MCF 10A (cell line): ENCODE measurements around the gene SP6. TPM values are rescaled to one million over a fixed set of nuclear protein-coding genes. Genes with fewer than 3 reads are reported as not detected.

Source experiments
- BruUV-seq: library from RNA; stranded (reverse); fragments of 400-500 nt; replicated peaks from 2 replicates; lab custom pipeline; 2021; lab: Mats Ljungman, UMichigan
- CTCF ChIA-PET: fragments of 300-600 bp; sonication (Branson Sonifier 250); formaldehyde crosslinking; extraction: SDS; loops from one replicate; lab custom pipeline; 2021; ENCODE audit warnings: antibody characterized with exemption, inconsistent platforms; lab: Yijun Ruan, JAX
- POLR2A ChIA-PET: fragments of 300-600, 350-650 bp; sonication (Branson Sonifier 250); formaldehyde crosslinking; extraction: SDS; loops from one replicate; lab custom pipeline; 2020; ENCODE audit warnings: antibody characterized with exemption, inconsistent platforms; lab: Yijun Ruan, JAX
- DNase-seq: peaks from one replicate; pipeline ENCODE4 v3.0.0-alpha.2; 2018; ENCODE audit not compliant: unreplicated experiment
- H3K27ac Mint-ChIP-seq: one replicate; pipeline ENCODE4 v1.8.0; 2022; ENCODE audit warnings: mild to moderate bottlenecking, low read depth, mixed read lengths; ENCODE audit not compliant: unreplicated experiment
- H3K27me3 Mint-ChIP-seq: one replicate; pipeline ENCODE4 v1.8.0; 2022; ENCODE audit warnings: mixed read lengths; ENCODE audit not compliant: insufficient read depth, unreplicated experiment
- H3K36me3 Mint-ChIP-seq: one replicate; pipeline ENCODE4 v1.8.0; 2022; ENCODE audit warnings: mild to moderate bottlenecking, moderate library complexity, mixed read lengths; ENCODE audit not compliant: insufficient read depth, unreplicated experiment
- H3K4me1 Mint-ChIP-seq: one replicate; pipeline ENCODE4 v1.8.0; 2022; ENCODE audit warnings: mixed read lengths; ENCODE audit not compliant: insufficient read depth, unreplicated experiment
- H3K4me3 Mint-ChIP-seq: one replicate; pipeline ENCODE4 v1.8.0; 2022; ENCODE audit warnings: mild to moderate bottlenecking, moderate library complexity, mixed read lengths; ENCODE audit not compliant: unreplicated experiment
- H3K9me3 Mint-ChIP-seq: one replicate; pipeline ENCODE4 v1.8.0; 2022; ENCODE audit warnings: mixed read lengths; ENCODE audit not compliant: unreplicated experiment
- intact Hi-C: fragments of 100-400 bp; cut with micrococcal nuclease; formaldehyde crosslinking; loops from 2 replicates; pipeline ENCODE4 v1.14.1; 2022
- total RNA-seq: library from RNA; stranded (reverse); gene quantifications from 2 replicates; pipeline ENCODE4 v1.2.3, GENCODE V29; 2022
- TF ChIP-seq, protein P1 (sequence below): fragments of 200-600 bp; IDR thresholded peaks from one replicate; pipeline ENCODE4 v1.8.0; 2022; ENCODE audit warnings: antibody characterized with exemption, mild to moderate bottlenecking; ENCODE audit not compliant: unreplicated experiment

SP6 gene
- total RNA-seq, 1 experiment from 2014 or later: 1.5 TPM

DNA sequence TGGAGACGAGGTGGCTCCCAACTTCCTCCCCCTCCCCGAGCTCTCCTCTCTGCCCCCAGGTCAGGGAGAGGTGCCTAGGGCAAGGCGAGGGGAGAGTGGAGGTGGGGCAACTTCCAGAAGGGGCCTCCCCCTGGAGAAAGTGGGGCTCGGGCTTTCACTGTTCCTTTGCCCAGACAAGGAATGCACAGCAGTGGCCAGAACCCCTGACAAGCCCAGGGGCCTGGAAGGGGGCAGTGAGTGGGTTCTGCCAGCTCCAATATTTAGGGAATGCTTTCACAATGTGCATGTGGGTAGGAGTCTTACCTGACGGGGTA, 33.4 kb upstream of the SP6 start:
- Mint-ChIP-seq H3K27me3 (peaks cover 1% of the 10 kb centered on the region), H3K36me3 (no peaks in the 10 kb centered on the region), H3K4me1 (no peaks in the 10 kb centered on the region), H3K27ac (no peak overlapping the region), H3K9me3 (no peaks in the 10 kb centered on the region), H3K4me3 (no peak overlapping the region)
- TF ChIP-seq, protein P1, sequence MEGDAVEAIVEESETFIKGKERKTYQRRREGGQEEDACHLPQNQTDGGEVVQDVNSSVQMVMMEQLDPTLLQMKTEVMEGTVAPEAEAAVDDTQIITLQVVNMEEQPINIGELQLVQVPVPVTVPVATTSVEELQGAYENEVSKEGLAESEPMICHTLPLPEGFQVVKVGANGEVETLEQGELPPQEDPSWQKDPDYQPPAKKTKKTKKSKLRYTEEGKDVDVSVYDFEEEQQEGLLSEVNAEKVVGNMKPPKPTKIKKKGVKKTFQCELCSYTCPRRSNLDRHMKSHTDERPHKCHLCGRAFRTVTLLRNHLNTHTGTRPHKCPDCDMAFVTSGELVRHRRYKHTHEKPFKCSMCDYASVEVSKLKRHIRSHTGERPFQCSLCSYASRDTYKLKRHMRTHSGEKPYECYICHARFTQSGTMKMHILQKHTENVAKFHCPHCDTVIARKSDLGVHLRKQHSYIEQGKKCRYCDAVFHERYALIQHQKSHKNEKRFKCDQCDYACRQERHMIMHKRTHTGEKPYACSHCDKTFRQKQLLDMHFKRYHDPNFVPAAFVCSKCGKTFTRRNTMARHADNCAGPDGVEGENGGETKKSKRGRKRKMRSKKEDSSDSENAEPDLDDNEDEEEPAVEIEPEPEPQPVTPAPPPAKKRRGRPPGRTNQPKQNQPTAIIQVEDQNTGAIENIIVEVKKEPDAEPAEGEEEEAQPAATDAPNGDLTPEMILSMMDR: no peak
- no TSS peak for BruUV-seq
- no peak for DNase-seq
- CTCF ChIA-PET: interaction anchor here (0.6 to 15.4 kb wide), 4 partner anchors 8 to 56 kb away, joined by 3 to 523 read pairs (median 3); partner anchors contain the start of genes SCRN2 and SP6
- POLR2A ChIA-PET: interaction anchor here (0.7 to 3.5 kb wide), 5 partner anchors 9 to 1342 kb away, joined by 3 to 16 read pairs (median 5); partner anchors contain the start of genes SCRN2 and SP2
- intact Hi-C loops: no loop called here

DNA sequence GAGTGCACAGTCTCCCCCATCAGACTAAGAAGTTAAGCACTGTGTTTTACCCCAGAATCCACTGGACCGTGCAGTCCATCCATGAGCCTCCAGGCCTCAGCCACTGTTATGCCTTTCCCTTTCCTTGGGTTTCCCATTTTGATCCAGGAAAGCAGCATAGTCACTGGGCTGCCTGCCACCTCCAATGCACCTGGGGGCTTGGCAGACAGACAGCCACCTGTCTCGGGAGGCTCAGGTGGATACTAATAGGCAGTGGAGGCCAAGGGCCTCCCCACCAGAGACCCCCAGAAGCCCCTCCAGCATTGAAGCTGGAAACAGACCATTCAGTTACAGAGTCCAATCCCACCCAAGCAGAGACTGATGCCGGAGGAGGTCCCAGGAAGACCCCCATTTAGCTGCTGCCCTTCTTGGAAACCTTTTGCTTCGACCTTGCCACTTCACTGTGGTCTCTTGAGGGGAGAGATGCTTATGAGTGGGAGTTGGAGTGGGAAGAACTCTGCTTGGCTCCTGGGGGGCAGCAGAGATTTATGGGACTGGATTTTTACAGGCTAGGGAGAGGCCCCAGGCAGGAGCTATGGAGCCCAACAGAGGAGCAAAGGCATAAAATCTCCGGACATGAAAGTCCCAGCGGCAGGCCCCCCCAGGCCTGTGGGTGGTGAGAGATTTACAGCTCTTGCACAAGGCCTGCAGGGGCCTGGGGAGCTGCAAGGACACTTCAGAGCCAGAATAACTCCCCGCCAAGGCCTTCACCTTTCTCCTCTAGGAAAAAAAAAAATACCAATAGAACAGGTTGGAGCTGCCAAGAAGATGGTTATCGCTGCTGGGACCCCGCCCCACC, 32.8 kb upstream of the SP6 start:
- Mint-ChIP-seq H3K27me3 (peaks cover 7% of the 10 kb centered on the region), H3K9me3 (no peaks in the 10 kb centered on the region), H3K4me1 (no peaks in the 10 kb centered on the region), H3K27ac (no peak overlapping the region), H3K36me3 (no peaks in the 10 kb centered on the region), H3K4me3 (no peak overlapping the region)
- TF ChIP-seq, protein P1: no peak
- no TSS peak for BruUV-seq
- peak; percentile 9 for DNase-seq
- POLR2A ChIA-PET: interaction anchor here (0.5 to 3.5 kb wide), 6 partner anchors 10 to 1342 kb away, joined by 3 to 16 read pairs (median 4); partner anchors contain the start of genes SCRN2 and SP2
- intact Hi-C loops: no loop called here
- CTCF ChIA-PET: interaction anchor here (0.7 to 15.4 kb wide), 3 partner anchors 19 to 37 kb away, joined by 3 to 523 read pairs (median 5); partner anchors contain the start of genes SCRN2 and SP6

DNA sequence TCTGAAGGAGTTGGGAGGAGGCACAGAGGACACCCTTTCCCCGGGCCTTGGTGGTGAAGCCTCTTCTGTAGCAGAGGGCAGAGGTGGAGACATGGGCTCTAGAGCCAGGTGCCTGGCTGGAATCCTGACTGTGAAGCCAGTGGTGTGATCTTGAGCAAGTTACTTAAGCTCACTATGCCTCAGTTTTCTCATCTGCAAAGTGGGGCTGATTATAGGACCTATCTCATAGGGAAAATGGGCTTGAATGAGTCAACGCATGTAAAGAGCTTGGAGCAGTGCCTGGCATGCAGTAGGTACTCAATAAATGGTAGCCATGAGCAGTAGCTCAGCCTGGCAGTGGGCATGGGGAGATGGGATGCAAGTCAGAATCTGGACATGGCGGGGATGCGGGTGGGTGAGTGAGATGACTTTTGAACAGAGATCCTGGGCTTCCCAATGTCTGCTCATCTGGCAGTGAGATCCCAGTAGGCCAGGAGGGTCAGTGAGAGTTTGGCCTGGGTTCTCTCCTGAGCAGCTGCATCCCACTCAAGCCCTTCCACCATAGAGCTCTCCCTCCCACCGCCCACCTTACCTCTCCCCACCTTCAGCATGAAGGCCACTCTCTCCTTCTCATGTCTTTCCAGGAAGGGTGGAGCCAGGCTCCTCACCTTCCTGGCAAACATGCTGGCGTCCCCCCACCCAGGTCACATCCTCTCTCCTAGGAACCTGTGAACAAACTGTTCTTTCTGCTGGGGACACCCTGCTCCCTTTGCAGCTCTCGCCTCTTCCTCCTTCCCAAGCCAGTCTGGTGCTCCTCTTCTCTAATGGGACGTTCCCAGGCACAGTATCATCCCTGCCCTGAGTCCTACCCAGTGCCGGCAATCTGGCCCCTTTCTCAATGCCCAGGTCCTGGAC, 32.0 kb upstream of the SP6 start:
- Mint-ChIP-seq H3K27ac (no peak overlapping the region), H3K9me3 (no peaks in the 10 kb centered on the region), H3K4me1 (no peaks in the 10 kb centered on the region), H3K27me3 (peaks cover 16% of the 10 kb centered on the region), H3K36me3 (no peaks in the 10 kb centered on the region), H3K4me3 (no peak overlapping the region)
- CTCF ChIA-PET: interaction anchor here (0.6 to 15.4 kb wide), 4 partner anchors 36 to 795 kb away, joined by 3 to 523 read pairs (median 4); partner anchors contain the start of genes SCRN2 and SP6
- TF ChIP-seq, protein P1: no peak
- no peak for DNase-seq
- POLR2A ChIA-PET: interaction anchor here (1.6 to 3.5 kb wide), 2 partner anchors 12 to 40 kb away, joined by 5 to 16 read pairs; partner anchors contain the start of gene SP2
- no TSS peak for BruUV-seq
- intact Hi-C loops: no loop called here
